Putamen (tissue), 1 donor: ENCODE data around the gene NBL1.
"Not testable (repeated sequence)": the region's sequence is repeated elsewhere in the genome, so short reads cannot be mapped to it uniquely, and the experiment has no call there.

ENCODE experiments used
- DNase-seq: peaks from one replicate; pipeline ENCODE4 v3.0.0-alpha.2; 2016; ENCODE audit warnings: low spot score

Gene NBL1

GRCh38 chr1:19622204-19622603 lies 21.9 kb upstream of the NBL1 start:
- no peak for DNase-seq

DNA sequence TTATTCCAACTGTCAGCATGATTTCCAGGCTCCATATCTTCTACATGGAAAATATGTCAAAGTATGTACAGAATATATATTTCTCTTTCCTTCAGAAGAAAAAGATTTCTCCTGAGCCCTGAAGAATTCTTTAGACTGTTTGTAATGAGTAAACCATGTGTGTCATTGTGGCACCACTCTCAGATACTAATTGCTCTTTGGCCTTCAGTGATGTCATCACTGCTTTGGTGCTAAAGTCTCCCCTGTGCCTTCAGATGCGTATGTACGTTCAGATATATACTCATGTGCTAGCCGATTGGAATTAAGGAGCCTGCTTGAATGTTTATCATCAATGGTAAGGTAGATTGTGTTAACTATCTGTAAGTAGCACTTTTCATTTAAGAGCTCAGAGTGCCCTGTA lies 20.6 kb upstream of the NBL1 start:
- no peak for DNase-seq

GRCh38 chr1:19625291-19625937 lies 18.7 kb upstream of the NBL1 start:
- no peak for DNase-seq

DNA sequence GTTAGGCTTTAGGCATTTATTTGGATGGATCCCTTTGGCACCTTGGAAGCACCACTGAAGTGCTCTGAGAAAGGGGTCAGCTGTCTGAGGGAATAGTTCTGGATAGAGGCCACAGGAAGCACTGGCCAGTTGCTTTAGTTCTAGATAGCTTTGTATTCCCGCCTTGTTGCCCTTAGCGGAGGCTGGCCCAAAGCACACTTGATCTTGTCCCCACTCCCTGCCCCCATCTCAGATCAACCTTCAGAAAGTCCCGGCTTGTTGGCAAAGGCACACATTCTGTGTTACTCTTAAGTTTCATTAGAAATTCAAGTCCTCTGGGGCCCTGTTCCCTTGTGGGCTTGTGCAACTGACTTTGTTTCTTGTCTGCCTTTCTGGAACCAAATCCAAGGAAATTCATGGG lies 15.2 kb upstream of the NBL1 start:
- DNase-seq = no peak

- DNase-seq = no peak
Measured at GRCh38 chr1:19629357-19629756, 14.8 kb upstream of the NBL1 start.

- DNase-seq = not testable (repeated sequence)
Measured at GRCh38 chr1:19630192-19630591, 13.9 kb upstream of the NBL1 start.

DNA sequence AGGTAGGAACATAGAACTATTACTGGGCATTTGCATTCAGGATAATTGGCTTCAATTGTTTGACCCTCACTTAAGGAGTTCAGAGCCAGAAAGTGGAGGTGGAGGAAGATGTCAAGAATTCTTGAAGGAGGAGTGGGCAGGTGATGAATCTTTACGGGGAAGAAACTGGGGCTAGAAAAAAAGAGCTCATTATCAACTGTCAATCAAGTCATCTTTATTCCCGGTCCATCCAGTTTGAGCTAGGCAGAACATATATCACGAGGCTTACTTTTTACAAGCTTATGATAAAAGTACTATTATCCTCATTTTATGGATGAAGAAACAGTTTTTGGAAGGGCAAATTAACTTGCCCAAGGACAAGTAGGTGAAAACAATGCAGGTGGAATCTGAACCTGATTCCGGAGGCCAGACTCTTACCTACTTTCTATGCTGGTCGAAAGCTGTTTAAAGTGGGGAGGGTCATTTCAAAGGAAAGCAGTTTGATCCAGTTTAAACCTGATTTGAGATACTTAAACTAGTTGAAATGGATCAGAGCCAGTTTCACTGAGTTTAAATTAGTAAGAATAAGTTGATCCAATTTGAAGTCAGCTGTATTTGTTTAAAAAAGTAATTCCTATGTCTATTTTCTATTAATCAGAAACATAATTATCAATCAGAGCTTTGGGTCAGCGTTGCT lies 13.3 kb upstream of the NBL1 start:
- no peak for DNase-seq

- DNase-seq = no peak
Measured at GRCh38 chr1:19632211-19632610, 11.9 kb upstream of the NBL1 start.

- DNase-seq = no peak
Measured at GRCh38 chr1:19633106-19633505, 11.0 kb upstream of the NBL1 start.

GRCh38 chr1:19635064-19635463 lies 9.0 kb upstream of the NBL1 start:
- DNase-seq = not testable (repeated sequence)

- DNase-seq = no peak
Measured at GRCh38 chr1:19635646-19636045, 8.5 kb upstream of the NBL1 start.

GRCh38 chr1:19636065-19636464 lies 8.0 kb upstream of the NBL1 start:
- DNase-seq = no peak

DNA sequence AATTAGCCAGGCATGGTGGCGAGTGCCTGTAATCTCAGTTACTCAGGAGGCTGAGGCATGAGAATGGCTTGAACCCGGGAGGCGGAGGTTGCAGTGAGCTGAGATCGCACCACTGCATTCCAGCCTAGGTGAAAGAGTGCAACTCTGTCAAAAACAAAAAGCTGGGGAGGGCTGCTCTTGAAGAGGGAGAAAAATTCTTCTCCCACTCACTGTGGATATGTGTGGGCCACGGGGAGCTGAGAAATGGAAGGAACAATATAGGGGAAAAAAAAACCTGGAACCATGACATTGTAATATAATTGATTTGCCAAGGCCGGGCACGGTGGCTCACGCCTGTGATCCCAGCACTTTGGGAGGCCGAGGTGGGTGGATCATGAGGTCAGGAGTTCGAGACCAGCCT lies 7.4 kb upstream of the NBL1 start:
- DNase-seq = not testable (repeated sequence)

GRCh38 chr1:19637606-19638005 lies 6.5 kb upstream of the NBL1 start:
- DNase-seq = no peak

DNA sequence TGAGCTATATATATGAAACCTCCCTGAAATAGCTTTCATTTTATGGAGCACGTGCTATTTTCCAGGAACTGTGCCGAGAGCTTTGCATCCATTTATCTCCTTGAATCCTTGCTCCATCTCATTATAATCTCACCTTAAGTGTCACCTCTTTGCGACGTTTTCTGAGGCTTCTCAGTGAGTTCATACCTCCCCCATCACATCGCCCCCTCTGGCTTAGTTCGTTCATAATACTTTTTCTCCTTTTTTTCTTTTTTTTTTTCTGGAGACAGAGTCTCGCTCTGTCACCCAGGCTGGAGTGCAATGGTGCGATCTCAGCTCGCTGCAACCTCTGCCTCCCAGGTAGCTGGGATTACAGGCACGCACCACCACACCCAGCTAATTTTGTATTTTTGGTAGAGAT lies 4.9 kb upstream of the NBL1 start:
- DNase-seq = peak; percentile 59

DNA sequence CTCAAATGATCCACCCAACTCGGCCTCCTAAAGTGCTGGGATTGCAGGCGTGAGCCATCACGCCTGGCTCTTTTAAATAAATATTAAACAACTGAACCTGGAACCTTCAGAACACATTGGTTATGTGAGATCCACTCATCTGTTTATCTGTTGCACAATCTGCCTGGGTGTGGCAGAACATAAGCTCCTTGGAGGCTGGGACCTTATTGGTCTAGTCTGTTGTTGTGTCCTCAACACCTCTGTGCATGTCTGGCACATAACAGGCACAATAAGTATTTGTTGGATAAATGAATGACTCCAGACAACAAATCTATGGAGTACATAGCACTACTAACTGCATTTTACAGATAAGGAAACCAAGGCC lies 4.1 kb upstream of the NBL1 start:
- DNase-seq = no peak

DNA sequence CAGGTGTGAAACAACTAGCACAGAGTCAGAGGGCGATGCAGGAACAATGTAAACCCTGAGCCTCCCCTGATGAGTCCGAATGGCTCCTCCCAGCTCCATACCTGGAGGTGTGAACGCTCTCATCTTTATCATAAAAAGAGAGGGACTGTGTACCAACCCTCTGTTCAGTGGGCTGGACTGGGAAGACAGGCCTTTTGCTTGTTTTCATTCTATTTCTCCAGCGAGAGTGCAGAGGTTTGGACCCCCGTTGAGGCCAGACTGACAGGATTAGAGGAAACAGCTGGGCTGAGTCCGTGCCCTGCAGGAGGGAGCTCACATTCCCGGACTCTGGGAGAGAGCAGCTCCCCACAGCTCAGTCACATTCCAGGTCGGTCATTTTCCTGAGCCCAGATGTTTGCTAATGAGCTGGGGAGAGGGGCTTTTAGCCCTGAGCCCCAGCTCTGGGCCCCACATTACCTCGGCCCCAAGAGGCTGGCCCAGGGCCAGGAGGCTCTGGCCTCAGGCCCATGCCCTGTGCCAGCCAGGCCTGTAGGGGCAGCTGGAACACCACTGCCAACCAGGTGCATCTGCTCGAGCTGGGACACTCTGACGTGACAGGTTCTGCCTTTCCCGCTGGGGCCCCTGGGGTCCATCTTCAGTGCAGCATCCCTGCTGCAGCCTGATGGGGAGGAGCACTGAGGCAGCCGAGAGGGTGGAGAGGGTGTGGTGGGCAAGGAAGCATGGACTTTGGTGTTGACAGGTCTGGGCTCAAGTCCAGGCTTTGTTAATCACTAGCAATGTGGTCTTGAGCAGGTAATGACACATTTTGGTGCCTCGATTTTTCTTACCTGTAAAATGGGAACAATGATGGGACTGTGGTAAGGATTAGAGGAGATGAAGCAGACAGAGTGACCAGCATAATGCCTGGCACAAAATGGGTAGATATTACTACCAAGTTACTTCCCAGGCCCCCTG lies 3.5 kb upstream of the NBL1 start:
- DNase-seq = no peak

DNA sequence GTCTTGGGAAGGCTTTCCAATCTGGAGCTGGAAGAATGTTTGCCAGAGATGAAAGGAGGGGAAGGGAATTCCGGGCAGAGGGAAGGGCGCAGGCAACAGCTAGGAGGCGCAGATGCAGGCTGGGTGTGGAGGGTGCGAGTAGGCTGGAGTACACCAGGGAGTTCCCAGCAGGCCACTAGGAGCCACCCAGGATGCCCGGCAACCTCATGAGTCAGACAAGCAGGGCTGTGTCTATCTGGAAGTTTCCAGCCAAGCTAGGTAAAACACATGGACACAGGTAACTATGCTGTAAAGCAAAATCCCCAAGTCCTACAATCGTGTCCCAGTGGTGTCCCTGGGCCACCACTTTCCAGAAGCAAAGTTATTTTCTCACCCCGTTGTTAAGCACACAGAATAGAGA lies 990 bp upstream of the NBL1 start:
- no peak for DNase-seq

GRCh38 chr1:19644395-19644680 lies 227 bp downstream of the NBL1 start:
- DNase-seq = no peak

DNA sequence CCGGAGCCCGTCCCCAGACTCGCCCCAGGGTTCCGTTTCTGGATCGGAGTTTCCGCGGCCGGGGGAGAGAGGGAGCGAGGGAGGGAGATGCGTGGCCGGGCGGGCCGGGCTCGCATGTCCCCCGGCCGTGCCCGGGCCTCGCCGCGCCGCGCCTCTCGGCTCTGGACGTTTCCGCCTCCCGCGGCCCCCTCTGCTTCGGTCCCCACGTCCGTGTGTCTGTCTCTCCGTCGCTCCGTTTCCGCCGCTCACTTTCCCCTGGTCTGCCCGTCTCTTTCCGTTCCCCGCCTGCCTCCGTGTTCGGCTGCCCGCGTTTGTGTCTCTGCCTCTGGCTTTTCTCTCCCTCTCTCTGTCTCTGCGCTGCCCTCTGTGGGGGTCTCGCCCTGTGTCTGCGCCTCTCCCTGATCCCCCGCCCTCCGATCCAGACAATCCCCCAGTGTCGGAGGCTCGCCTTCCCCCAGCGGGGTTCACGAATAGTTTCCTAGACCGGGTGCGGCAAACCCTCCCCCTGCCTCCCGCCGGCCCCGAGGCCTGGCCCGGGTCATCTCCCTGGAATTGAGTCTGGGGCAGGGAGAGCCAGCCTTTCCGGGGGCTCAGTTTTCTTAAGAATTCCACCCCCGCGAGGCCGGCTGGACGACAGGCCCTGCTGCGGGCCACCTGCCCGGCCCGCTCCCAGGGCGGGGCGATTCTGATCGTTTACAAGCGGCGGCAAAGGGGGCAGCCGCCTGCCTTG lies 735 bp downstream of the NBL1 start:
- DNase-seq = no peak

DNA sequence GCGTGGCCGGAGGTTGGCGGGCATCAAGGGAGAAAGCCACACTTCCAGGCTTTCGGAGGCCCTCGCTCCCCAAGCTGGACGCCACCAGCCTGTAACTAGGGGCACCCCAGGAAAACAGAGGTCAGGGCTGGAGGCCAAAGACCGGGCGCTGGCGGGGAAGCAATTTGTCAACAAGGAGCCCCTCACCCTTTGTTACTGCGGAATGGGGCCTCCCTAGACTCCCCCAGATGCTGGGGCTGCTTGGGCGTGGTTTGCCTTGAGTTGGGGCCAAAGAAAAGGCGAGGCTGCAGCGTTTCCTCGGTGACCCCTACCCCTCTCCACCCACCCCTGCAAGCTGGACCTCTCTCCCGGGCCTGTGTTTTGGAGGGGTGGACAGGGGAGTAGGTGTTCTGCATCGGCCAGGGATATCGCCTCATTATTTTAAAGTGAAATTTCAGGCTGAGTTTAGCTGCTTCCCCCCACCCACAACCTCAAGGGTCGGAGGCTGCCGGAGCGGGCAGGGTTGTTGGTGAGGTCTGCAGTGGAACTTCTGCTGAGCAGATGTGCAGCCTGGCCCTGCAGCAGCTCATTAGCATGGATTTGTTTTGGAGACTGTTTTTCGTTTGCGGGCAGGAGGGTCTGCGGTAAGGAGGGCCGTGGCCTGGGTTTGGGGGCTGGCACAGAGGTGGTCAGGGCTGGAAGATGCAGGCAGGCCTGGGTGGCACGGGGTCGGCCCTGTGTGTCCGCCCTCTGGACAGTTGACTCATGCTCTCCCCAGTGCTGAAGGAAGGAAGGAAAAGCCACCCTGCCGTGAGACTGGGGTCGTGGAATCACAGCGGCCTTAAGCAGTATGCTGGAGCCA lies 1.5 kb downstream of the NBL1 start:
- DNase-seq = no peak
